Naive thymus-derived CD4-positive, alpha-beta T cell (primary cell): ENCODE data around the gene CHKB. TPM values are rescaled to one million over a fixed set of nuclear protein-coding genes. Genes with fewer than 3 reads are reported as not detected.
A peak's percentile ranks its signal among the peaks of the same experiment; 100 is the strongest.

Experiments
- ATAC-seq: fragments of 150-1000 bp; cut with Tn5 transposase; 2 replicates; pipeline ENCODE4 v1.10.0; 2021; ENCODE audit warnings: mild to moderate bottlenecking, moderate library complexity
- CTCF ChIA-PET: fragments of 350-600 bp; sonication (Branson Sonifier 250); formaldehyde crosslinking; loops from one replicate; lab custom pipeline; 2021; ENCODE audit warnings: antibody characterized with exemption; lab: Charles Lee
- POLR2A ChIA-PET: fragments of 350-600 bp; sonication (Branson Sonifier 250); formaldehyde crosslinking; loops from one replicate; lab custom pipeline; 2021; ENCODE audit warnings: antibody characterized with exemption, inconsistent platforms; lab: Charles Lee
- DNase-seq, 9 donors: peaks; one replicate each; pipeline versions ENCODE4 v3.0.0 to v3.0.0-alpha.2; 2020 to 2022; ENCODE audit warnings: mixed read lengths in 1 of 9
- H3K27ac ChIP-seq: one replicate; pipeline ENCODE4 v1.7.0; 2013; ENCODE audit warnings: mild to moderate bottlenecking, low read depth, low read length, moderate library complexity
- H3K27me3 ChIP-seq, 2 donors: one replicate each; pipeline ENCODE4 v1.7.0; 2013; ENCODE audit warnings: low read length in 2 of 2, mild to moderate bottlenecking in 2 of 2, moderate library complexity in 2 of 2; ENCODE audit not compliant: control insufficient read depth in 2 of 2, insufficient read depth in 2 of 2
- H3K36me3 ChIP-seq, 3 experiments: 1 replicate in 2 of 3; 2 replicates in 1 of 3; pipeline ENCODE4 v1.7.0; 2013; ENCODE audit warnings: low read length in 3 of 3, mild to moderate bottlenecking in 3 of 3, moderate library complexity in 1 of 3; ENCODE audit not compliant: insufficient read depth in 3 of 3, control insufficient read depth in 2 of 3
- H3K4me1 ChIP-seq, 2 donors: one replicate each; pipeline ENCODE4 v1.7.0; 2013; ENCODE audit warnings: low read length in 2 of 2, mild to moderate bottlenecking in 2 of 2, moderate library complexity in 1 of 2; ENCODE audit not compliant: control insufficient read depth in 2 of 2, insufficient read depth in 2 of 2
- H3K4me3 ChIP-seq: 2 replicates; pipeline ENCODE4 v1.7.0; 2013; ENCODE audit warnings: mild to moderate bottlenecking, low read length
- H3K9me3 ChIP-seq, 3 experiments: 1 replicate in 2 of 3; 2 replicates in 1 of 3; pipeline ENCODE4 v1.7.0; 2013; ENCODE audit warnings: low read length in 3 of 3; ENCODE audit not compliant: control insufficient read depth in 2 of 3
- H3K27ac Mint-ChIP-seq, 9 donors: one replicate each; pipeline ENCODE4 v1.8.0; 2020 to 2022; ENCODE audit warnings: mixed read lengths in 9 of 9, mild to moderate bottlenecking in 8 of 9, moderate library complexity in 5 of 9, inconsistent platforms in 2 of 9
- H3K27me3 Mint-ChIP-seq, 5 donors: one replicate each; pipeline ENCODE4 v1.8.0; 2021 to 2022; ENCODE audit warnings: mixed read lengths in 5 of 5, mild to moderate bottlenecking in 1 of 5
- H3K36me3 Mint-ChIP-seq, 5 donors: one replicate each; pipeline ENCODE4 v1.8.0; 2020 to 2022; ENCODE audit warnings: mixed read lengths in 5 of 5, mild to moderate bottlenecking in 3 of 5, inconsistent platforms in 1 of 5
- H3K4me1 Mint-ChIP-seq, 7 donors: one replicate each; pipeline ENCODE4 v1.8.0; 2020 to 2022; ENCODE audit warnings: mixed read lengths in 7 of 7, mild to moderate bottlenecking in 3 of 7, inconsistent platforms in 1 of 7
- H3K4me3 Mint-ChIP-seq, 10 donors: one replicate each; pipeline ENCODE4 v1.8.0; 2020 to 2022; ENCODE audit warnings: mild to moderate bottlenecking in 10 of 10, mixed read lengths in 10 of 10, moderate library complexity in 6 of 10, inconsistent platforms in 2 of 10
- H3K9me3 Mint-ChIP-seq, 11 donors: one replicate each; pipeline ENCODE4 v1.8.0; 2020 to 2022; ENCODE audit warnings: mixed read lengths in 11 of 11, mild to moderate bottlenecking in 4 of 11, inconsistent platforms in 1 of 11, moderate library complexity in 1 of 11
- intact Hi-C, 2 donors: fragments of 100-400 bp; cut with micrococcal nuclease; formaldehyde crosslinking; loops; one replicate each; pipeline ENCODE4 v1.15.1; 2023
- polyA plus RNA-seq, 2 donors: library from polyadenylated mRNA; unstranded; fragments of 300-500 nt; fragmentation: Illumina TruSeq; gene quantifications; one replicate each; pipeline ENCODE4 v1.2.3, GENCODE V29; 2021
- total RNA-seq, 6 experiments: library from RNA in 5 of 6; stranded (reverse) in 5 of 6; gene quantifications; 1 replicate in 5 of 6; 2 replicates in 1 of 6; pipeline ENCODE4 v1.2.3 and lab custom pipeline; 2021 to 2026

The CHKB gene
- total and polyA plus RNA-seq, 7 experiments from 2014 or later, result 24.2 to 214 (median 158) TPM

DNA sequence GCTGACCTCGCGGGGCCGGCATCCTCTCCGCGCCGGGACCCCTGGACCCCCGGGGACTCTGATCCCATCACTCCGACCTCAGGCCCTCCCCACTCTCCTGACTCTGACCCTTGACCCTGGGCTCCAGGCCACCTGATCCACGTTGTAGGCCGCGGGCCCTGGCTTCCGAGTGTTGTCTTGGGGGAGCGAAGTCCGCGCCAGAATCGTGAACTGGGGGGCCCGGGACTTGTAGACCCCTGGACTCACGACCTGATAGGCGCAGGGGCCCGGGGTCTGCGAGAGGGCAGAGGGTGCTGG lies 52.1 kb downstream of the CHKB start:
- CTCF ChIA-PET, result no interaction called here

DNA sequence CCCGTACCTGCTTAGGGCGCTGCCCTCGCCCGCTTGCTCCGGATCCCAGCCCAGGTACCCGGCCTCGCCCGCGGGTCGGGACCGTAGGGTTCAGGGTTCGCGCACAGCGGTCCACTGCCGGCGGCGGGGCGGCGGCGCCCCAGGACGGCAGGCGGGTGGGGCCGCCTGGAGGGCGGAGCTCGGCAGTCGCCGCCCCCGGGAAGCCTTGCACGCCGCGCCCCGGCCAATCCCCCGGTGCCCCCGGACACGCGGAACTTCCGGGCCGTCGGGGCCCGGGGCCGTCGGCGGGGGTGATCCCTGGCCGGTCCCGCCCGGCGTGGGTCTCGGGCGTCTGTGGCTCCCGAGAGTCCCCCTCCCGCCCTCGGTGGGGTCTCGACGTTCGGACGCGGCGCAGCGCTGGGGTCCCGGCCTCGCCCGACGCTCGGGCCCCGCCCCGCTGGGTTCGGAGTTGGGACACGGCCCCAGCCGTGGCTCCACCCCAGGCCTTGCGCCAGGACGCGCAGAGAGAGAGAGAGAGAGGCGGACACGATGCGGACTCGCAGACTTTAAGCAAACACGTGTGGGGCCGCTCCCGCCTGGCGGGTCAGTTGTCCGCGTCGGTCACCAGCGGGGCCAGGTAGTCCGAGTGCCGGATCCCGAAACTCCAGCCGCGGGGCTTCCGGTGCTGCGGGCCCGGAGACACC lies 52.6 kb downstream of the CHKB start, which contains the start of gene TYMP:
TSS of gene TYMP (minus strand) at position 116 of the 683 bp plus-strand sequence. CDS start 303 bp downstream, outside the sequence.
- peak; percentile 23 for ATAC-seq
- Histone ChIP-seq H3K9me3 (no peaks in the 10 kb centered on the region), H3K4me3 (peak within 1 kb of the TSS; percentile 86), H3K27ac (peak within 1 kb of the TSS; percentile 84), H3K4me1 (peaks cover 5 to 14% of the 10 kb centered on the region in 2 donors), H3K36me3 (no peaks in the 10 kb centered on the region), H3K27me3 (no peaks in the 10 kb centered on the region)
- ChIA-PET POLR2A (interaction anchor here (0.6 to 7.1 kb wide), 7 partner anchors 9 to 98 kb away, joined by 3 to 127 read pairs (median 77); partner anchors contain the start of genes ARSA, LMF2 and NCAPH2), CTCF (interaction anchor here (1.0 to 1.1 kb wide), 2 partner anchors 33 to 91 kb away, joined by 3 read pairs; partner anchors contain the start of gene SYCE3)
- peak in 4 of 9 donors; percentile 33 to 89 (median 52) for DNase-seq
- no peaks in the 10 kb centered on the region for H3K9me3 Mint-ChIP-seq
- H3K4me1 Mint-ChIP-seq, result peaks cover 0 to 49% (median 30%) of the 10 kb centered on the region in 7 donors
- peak within 1 kb of the TSS in 7 of 9 donors; percentile 84 to 100 (median 92) for H3K27ac Mint-ChIP-seq
- peaks cover 0 to 23% (median 0%) of the 10 kb centered on the region in 5 donors for H3K36me3 Mint-ChIP-seq
- peak within 1 kb of the TSS; percentile 80 to 96 (median 87) for H3K4me3 Mint-ChIP-seq
- intact Hi-C loops, result loop anchor here (1.0 to 10.0 kb wide), 6 partner anchors 15 to 565 kb away; partner anchors contain the start of genes HDAC10 (in 1 of the 2), KLHDC7B (in 1 of the 2), NCAPH2 (in 1 of the 2) and PIM3 (in 1 of the 2)
- H3K27me3 Mint-ChIP-seq, result peaks cover 0 to 5% (median 0%) of the 10 kb centered on the region in 5 donors

More for the DNA sequence above, 52.1 kb downstream of the CHKB start:
- Mint-ChIP-seq H3K9me3 (no peaks in the 10 kb centered on the region), H3K36me3 (peaks cover 0 to 23% (median 0%) of the 10 kb centered on the region in 5 donors), H3K4me3 (peak overlapping the region; percentile 45 to 96 (median 86)), H3K27ac (peak overlapping the region in 6 of 9 donors; percentile 81 to 100 (median 91)), H3K4me1 (peaks cover 0 to 49% (median 30%) of the 10 kb centered on the region in 7 donors), H3K27me3 (peaks cover 0 to 5% (median 0%) of the 10 kb centered on the region in 5 donors)
- intact Hi-C loops, result loop anchor here in 1 of 2 donors (1.0 to 10.0 kb wide), 3 partner anchors 14 to 566 kb away; partner anchors contain the start of genes KLHDC7B, NCAPH2 and PIM3
- peaks cover 5 to 14% of the 10 kb centered on the region in 2 donors for H3K4me1 ChIP-seq
- H3K36me3 ChIP-seq, result no peaks in the 10 kb centered on the region
- H3K4me3 ChIP-seq, result peak overlapping the region; percentile 86
- POLR2A ChIA-PET, result interaction anchor here (0.6 to 2.4 kb wide), 3 partner anchors 9 to 33 kb away, joined by 5 to 16 read pairs (median 9); partner anchors contain the start of gene SYCE3
- DNase-seq, result peak in 1 of 9 donors; percentile 65
- H3K9me3 ChIP-seq, result no peaks in the 10 kb centered on the region
- peak overlapping the region; percentile 84 for H3K27ac ChIP-seq
- H3K27me3 ChIP-seq, result no peaks in the 10 kb centered on the region
- no peak for ATAC-seq

DNA sequence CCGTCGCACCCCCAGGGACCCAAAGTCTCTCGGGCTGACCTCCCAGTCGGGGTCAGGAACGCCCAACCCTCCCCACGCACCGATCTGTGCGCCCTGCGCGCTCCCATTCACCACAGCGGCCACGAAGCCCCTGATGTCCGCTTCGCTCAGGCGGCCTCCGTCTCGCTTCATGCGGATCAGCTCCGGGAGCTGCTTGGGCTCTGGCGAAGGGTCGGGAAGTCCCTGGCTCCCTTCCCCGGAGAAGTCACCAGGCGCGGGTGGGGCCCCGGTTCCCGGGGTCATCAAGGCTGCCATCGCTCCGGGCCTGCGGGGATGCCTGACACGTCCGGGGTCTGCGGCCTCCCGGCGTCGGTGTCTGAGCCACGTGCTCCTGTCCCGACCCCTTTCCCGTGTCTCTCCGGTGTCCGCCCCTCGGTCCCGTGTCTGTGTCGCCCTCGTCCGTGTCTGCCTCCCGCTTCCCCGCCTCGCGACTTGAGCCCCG lies 53.2 kb downstream of the CHKB start:
- ATAC-seq, result no peak
- peaks cover 5 to 51% (median 34%) of the 10 kb centered on the region in 7 donors for H3K4me1 Mint-ChIP-seq
- H3K4me3 Mint-ChIP-seq, result peak overlapping the region in 4 of 10 donors; percentile 26 to 92 (median 62)
- POLR2A ChIA-PET, result interaction anchor here (0.6 to 7.1 kb wide), 7 partner anchors 10 to 99 kb away, joined by 3 to 127 read pairs (median 77); partner anchors contain the start of genes ARSA, LMF2 and NCAPH2
- Histone ChIP-seq H3K27ac (peak overlapping the region; percentile 84), H3K4me1 (peaks cover 9 to 19% of the 10 kb centered on the region in 2 donors), H3K9me3 (no peaks in the 10 kb centered on the region), H3K36me3 (no peaks in the 10 kb centered on the region), H3K4me3 (peak overlapping the region; percentile 20), H3K27me3 (no peaks in the 10 kb centered on the region)
- CTCF ChIA-PET, result interaction anchor here (1.0 to 1.1 kb wide), 2 partner anchors 34 to 92 kb away, joined by 3 read pairs; partner anchors contain the start of gene SYCE3
- peaks cover 0 to 27% (median 0%) of the 10 kb centered on the region in 5 donors for H3K36me3 Mint-ChIP-seq
- peak overlapping the region in 5 of 9 donors; percentile 48 to 90 (median 72) for H3K27ac Mint-ChIP-seq
- H3K9me3 Mint-ChIP-seq, result no peaks in the 10 kb centered on the region
- intact Hi-C loops, result loop anchor here (5.0 kb wide), 3 partner anchors 57 to 337 kb away; partner anchors contain the start of gene HDAC10 (in 1 of the 2)
- DNase-seq, result peak in 1 of 9 donors; percentile 19
- peaks cover 0 to 7% (median 0%) of the 10 kb centered on the region in 5 donors for H3K27me3 Mint-ChIP-seq

Other genes with a start within 250 kb of the CHKB start
- 10 to 100 TPM; 57.8 to 88.1 (median 78.1) TPM for gene PPP6R2, start 239.5 kb downstream of the CHKB start, total RNA-seq
- 10 to 100 TPM; 17.0 to 38.8 TPM for gene PPP6R2, start 239.5 kb downstream of the CHKB start, polyA plus RNA-seq
- 100 to 1,000 TPM; 161 to 209 (median 181) TPM for gene SBF1, start 107.8 kb downstream of the CHKB start, total RNA-seq
- gene SBF1, start 107.8 kb downstream of the CHKB start, polyA plus RNA-seq, result 10 to 100 TPM; 15.2 to 40.2 TPM
- gene ADM2, start 101.3 kb downstream of the CHKB start, total RNA-seq, result 1 to 10 TPM; 1.3 to 4.5 (median 4.0) TPM
- under 1 TPM; 0.24 to 0.44 TPM for gene ADM2, start 101.3 kb downstream of the CHKB start, polyA plus RNA-seq
- gene MIOX, start 96.0 kb downstream of the CHKB start, total RNA-seq, result under 1 TPM in 1 of 5 experiments, not detected in 4; 0.22 TPM
- gene MIOX, start 96.0 kb downstream of the CHKB start, polyA plus RNA-seq, result not detected
- 100 to 1,000 TPM; 101 to 133 (median 118) TPM for gene LMF2, start 75.1 kb downstream of the CHKB start, total RNA-seq
- 10 to 100 TPM; 15.0 to 25.5 TPM for gene LMF2, start 75.1 kb downstream of the CHKB start, polyA plus RNA-seq
- gene NCAPH2, start 74.6 kb downstream of the CHKB start, total RNA-seq, result 100 to 1,000 TPM in 2 of 5 experiments, 10 to 100 TPM in 3; 74.3 to 135 (median 91.1) TPM
- gene NCAPH2, start 74.6 kb downstream of the CHKB start, polyA plus RNA-seq, result 10 to 100 TPM; 37.8 to 46.6 TPM
- 10 to 100 TPM in 1 of 5 experiments, 1 to 10 TPM in 4; 2.2 to 12.0 (median 5.5) TPM for gene SCO2, start 57.3 kb downstream of the CHKB start, total RNA-seq
- gene SCO2, start 57.3 kb downstream of the CHKB start, polyA plus RNA-seq, result 1 to 10 TPM; 4.9 to 9.4 TPM
- 100 to 1,000 TPM in 2 of 5 experiments, 10 to 100 TPM in 1, 1 to 10 TPM in 2; 5.4 to 161 (median 20.4) TPM for gene TYMP, start 52.8 kb downstream of the CHKB start, total RNA-seq
- 1 to 10 TPM; 2.7 to 2.8 TPM for gene TYMP, start 52.8 kb downstream of the CHKB start, polyA plus RNA-seq
- 10 to 100 TPM in 1 of 5 experiments, 1 to 10 TPM in 4; 4.4 to 17.2 (median 6.8) TPM for gene KLHDC7B, start 37.0 kb downstream of the CHKB start, total RNA-seq
- gene KLHDC7B, start 37.0 kb downstream of the CHKB start, polyA plus RNA-seq, result 10 to 100 TPM in 1 of 2 donors, 1 to 10 TPM in 1; 7.8 to 10.0 TPM
- gene SYCE3, start 19.9 kb downstream of the CHKB start, total RNA-seq, result not detected
- gene SYCE3, start 19.9 kb downstream of the CHKB start, polyA plus RNA-seq, result not detected
- 100 to 1,000 TPM in 1 of 5 experiments, 10 to 100 TPM in 4; 43.9 to 108 (median 66.7) TPM for gene CPT1B, start 4.4 kb downstream of the CHKB start, total RNA-seq
- gene CPT1B, start 4.4 kb downstream of the CHKB start, polyA plus RNA-seq, result 1 to 10 TPM in 1 of 2 donors, under 1 TPM in 1; 0.32 to 2.8 TPM
- under 1 TPM; 0.24 to 0.64 (median 0.38) TPM for gene MAPK8IP2, start 17.9 kb upstream of the CHKB start, total RNA-seq
- not detected for gene MAPK8IP2, start 17.9 kb upstream of the CHKB start, polyA plus RNA-seq
- gene ARSA, start 45.3 kb upstream of the CHKB start, total RNA-seq, result 10 to 100 TPM; 64.3 to 96.3 (median 68.7) TPM
- 10 to 100 TPM in 1 of 2 donors, 1 to 10 TPM in 1; 7.1 to 12.3 TPM for gene ARSA, start 45.3 kb upstream of the CHKB start, polyA plus RNA-seq
- gene SHANK3, start 90.0 kb upstream of the CHKB start, total RNA-seq, result under 1 TPM in 3 of 5 experiments, not detected in 2; 0.07 to 0.73 (median 0.16) TPM
- not detected for gene SHANK3, start 90.0 kb upstream of the CHKB start, polyA plus RNA-seq
- gene ACR, start 155.4 kb upstream of the CHKB start, total RNA-seq, result not detected
- not detected for gene ACR, start 155.4 kb upstream of the CHKB start, polyA plus RNA-seq
- gene RABL2B, start 200.8 kb upstream of the CHKB start, total RNA-seq, result 10 to 100 TPM; 40.8 to 81.7 (median 51.1) TPM
- 10 to 100 TPM; 24.3 to 32.1 TPM for gene RABL2B, start 200.8 kb upstream of the CHKB start, polyA plus RNA-seq